GM18505 (cell line): Measurements from ENCODE around the gene KRTAP10-4.

Source experiments
- ATAC-seq: cut with Tn5 transposase; IDR thresholded peaks from one replicate; pipeline ENCODE4 v1.9.1; 2021; ENCODE audit not compliant: unreplicated experiment
- POLR2A ChIP-seq: IDR thresholded peaks from 4 replicates; pipeline ENCODE4 v1.6.1; 2011; ENCODE audit warnings: borderline replicate concordance; ENCODE audit not compliant: insufficient read depth, insufficient read length; ENCODE audit errors: extremely low read depth

The KRTAP10-4 gene

DNA sequence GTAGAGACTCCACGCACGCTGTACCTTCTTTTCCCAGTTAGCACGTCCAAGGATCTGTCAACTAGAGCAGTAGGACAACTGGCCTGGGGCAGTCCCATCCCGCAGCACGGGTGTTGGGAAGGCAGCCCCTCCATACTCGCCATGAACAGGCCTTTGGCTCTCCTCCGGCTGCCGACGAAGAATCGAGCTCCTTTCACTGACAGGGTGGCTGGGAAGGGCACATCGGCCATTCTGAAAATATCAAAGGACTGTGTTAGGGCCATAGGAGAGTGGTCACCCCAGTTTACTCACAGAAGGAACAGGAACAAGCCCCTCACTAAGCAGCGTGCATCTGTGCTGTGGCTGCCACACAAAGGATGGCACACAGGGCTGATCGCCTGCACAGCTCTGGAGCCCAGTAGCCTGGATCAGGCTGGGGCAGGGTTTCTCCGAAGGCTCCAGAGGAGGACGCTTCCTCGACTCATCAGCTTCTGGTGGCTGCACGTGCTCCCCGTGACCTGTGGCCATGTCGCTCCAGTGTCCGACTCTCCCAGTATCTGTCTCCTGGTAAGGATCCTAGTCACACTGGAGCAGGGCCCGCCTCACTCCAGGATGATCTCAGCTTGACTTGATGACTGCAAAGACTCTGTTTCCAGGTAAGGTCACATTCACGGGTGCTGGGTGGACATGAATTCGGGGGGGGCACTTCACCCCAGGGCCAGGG is 42.5 kb upstream of the KRTAP10-4 start:
- TF ChIP-seq POLR2A = no peak
- ATAC-seq = no peak

DNA sequence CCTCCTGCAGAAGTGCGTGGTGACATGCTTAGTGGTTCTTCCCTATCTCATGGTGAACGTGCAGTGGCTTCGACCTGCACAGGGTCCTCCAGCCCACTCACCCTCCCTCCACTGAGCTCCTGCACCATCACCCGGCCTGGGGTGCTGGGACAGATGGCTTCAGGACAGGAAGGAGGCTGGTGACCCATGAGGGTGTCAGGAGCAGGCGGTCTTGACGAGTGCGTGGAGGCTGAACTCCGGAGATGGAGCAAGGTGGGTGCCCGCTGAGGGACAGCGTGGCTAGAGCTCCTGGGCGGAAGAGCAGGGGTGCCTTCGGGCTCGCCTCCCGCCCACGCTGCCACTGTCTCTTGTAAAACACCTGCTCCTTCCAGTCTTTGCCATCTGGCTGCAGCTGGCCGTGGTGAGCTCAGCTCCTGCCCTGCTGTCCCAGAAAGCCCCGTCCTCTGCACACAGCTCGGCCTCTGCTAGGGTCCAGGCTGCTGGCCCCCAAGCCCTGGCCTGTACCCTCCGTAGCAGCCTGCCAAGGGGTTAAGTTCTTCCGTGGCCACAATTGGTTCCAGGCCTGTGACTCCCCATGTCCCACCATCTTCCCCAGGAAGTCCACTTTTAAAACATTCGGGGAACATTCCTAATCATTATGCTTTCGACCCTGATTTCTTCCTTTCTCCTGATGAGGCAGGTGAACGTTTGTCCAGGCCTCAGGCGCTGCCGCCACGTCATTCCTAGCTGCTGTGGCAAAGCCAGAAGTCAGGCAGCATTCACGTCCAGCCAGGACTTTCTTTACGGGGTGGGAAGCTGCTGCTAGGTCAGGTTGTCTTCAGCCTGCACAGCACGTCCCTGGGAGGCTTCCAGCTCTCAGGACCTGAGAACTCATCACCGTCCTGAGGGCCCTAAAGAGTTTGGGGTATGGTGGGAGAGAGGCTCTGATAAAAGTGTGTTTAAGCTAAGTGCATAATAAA is 41.6 kb upstream of the KRTAP10-4 start:
- TF ChIP-seq POLR2A = no peak
- no peak for ATAC-seq

DNA sequence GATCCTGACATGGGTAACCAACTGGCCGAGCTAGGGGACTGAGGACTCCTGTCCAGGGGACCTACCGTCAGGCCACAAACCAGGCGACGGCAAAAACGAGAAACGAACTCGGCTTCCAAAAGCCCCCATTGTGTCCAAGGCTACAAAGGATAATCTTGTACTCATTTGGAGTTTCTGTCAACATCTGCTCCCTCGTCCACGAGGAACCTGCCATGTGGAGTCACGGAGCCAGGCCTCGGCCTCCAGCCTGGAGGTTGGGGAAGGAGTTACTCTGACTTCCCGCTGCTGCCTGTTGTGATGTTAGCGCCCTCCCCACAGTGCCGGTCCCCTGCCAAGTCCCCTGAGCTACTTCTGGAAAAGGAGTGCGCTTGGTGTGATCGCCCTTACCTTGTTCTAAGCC is 40.8 kb upstream of the KRTAP10-4 start:
- no peak for ATAC-seq
- TF ChIP-seq POLR2A = no peak

DNA sequence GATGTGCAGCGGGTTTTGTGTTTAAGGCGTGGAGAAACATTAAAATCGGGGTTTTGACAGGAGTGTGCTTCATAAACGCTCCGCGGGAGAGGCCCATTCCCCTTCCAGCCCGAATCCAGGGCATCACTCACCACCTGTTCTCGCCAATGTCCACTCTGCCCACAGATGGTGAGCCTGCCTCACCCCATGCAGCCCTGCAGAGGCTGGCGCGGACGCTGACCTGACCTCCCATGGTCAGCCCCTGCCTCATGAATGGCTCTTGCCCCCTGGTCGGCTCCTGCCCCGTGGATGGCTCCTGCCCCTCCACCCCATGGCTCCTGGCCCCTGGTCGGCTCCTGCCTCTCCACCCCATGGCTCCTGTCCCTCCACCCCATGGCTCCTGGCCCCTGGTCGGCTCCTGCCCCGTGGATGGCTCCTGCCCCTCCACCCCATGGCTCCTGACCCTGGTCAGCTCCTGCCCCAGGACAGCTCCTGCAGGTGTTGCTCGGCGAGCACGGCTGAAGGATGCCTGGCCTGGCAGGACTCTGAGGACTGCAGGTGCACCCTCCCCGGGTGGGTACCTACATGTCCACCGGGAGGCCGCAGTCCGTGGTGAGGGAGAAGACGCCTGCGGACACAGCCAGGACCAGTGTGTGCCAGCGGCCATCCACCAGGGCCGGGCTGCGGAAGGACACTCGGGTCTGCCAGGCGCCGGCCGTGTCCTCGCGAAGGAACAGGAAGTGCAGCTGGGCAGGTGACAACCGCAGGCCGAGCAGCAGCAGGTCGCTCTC is 40.2 kb upstream of the KRTAP10-4 start:
- TF ChIP-seq POLR2A = no peak
- no peak for ATAC-seq

DNA sequence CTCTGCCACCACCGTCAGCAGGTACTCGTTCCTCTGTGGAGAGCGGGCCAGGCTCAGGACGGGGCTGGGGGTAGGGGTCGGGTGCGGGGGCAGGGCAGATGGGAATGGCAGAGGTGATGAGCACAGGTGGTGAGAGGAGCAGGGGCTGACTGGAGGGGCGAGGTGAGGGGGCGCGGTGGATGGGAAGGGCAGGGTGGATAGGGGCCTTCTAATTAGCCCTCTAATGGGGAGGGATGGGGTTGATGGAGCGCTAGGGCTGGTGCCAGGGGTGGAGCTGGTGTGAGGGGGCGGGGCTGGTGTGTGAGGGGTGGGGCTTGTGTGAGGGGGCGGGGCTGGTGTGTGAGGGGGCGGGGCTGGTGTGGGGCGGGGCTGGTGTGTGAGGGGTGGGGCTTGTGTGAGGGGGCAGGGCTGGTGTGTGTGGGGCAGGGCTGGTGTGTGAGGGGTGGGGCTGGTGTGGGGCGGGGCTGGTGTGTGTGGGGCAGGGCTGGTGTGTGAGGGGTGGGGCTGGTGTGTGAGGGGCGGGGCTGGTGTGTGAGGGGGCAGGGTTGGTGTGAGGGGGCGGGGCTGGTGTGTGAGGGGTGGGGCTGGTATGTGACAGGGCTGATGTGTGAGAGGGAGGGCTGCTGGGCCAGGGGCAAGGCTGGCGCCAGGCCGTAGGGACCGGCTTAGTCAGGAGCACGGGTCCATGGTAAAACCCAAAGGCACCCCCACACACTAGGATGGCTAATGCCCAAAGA is 39.5 kb upstream of the KRTAP10-4 start:
- ATAC-seq = no peak

DNA sequence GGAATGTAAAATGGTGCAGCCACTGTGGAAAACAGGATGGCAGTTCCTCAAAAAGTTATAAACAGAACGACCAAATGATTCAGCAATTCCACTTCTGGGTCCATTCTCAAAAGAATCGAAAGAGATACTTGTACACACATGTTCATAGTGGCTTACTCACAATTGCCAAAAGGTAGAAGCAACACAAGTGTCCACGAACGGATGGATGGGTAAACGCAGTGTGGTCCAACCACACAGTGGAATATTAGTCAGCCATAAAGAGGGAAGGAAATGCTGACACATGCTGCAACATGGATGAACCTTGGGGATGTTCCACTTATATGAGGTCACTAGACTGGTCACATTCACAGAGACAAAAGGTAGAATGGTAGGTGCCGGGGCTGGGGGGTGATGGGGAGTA is 38.8 kb upstream of the KRTAP10-4 start:
- no peak for ATAC-seq
- no peak for TF ChIP-seq POLR2A

More for the DNA sequence above, 39.5 kb upstream of the KRTAP10-4 start:
- TF ChIP-seq POLR2A = no peak

DNA sequence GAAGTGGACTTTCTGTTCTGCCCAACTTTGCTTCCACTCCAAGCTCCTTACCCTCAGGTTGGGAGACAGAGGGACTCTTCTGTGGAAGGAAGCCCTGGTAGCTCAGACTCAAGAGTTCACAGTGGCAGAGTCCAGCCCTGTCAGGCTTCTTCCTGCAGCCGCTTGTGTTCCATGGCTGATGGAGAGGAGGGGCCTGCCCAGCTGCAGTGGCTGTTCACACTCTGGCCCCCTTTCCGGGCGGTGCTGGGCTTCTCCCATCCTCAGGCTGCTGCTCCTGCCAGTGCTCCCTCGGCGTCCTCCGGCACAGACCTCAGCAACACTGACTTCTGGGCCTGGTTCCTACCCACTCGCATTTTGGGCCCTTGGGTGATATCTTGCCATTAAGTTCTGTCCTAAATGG is 37.6 kb upstream of the KRTAP10-4 start:
- no peak for ATAC-seq
- TF ChIP-seq POLR2A = no peak

DNA sequence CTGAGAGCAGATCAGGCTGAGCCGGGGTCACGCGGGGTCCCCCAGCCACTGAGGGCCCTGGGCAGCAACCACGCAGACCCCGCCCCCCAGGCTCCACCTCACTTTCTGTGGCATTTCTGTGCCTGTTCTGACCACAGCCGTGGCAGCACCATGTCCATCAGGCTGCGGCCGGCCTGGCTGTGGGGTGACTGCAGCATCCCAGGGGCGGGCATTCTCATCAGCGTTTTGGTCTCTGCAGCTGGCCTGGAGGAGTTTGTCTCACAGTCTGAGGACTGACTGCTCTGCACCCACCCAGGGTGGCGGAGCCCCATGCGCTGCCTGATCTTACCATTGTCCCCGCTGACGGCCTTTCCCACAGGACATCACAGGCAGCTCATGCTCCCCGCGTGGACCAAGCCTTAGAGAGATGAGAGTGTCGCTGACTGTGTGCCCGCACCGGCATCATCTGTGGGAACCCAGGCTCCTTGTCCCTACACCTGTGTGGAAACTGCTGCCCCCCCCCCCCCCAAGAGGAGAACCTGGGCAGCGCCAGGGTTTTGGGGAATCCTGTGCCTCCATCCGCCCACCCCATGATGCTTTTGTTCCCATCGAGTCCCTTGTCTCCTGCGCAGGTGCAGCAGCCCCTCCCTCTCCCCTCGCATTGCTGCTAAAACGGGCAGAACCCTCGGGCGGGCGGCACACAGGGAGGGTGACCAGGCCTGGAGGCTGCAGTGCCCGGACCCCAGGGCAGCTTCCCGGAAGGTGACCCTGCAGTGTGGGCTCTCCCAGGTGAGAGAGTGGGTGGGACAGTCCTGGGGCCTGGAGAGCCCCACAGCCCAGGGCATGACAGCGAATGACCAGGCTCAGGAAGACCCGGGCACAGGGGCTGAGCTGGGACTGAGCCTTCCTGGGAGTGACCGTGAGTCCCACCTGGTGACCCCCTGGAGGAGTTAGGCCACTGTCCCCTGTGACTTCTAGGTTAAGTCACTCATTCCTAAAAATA is 35.3 kb upstream of the KRTAP10-4 start:
- no peak for TF ChIP-seq POLR2A
- ATAC-seq = no peak

DNA sequence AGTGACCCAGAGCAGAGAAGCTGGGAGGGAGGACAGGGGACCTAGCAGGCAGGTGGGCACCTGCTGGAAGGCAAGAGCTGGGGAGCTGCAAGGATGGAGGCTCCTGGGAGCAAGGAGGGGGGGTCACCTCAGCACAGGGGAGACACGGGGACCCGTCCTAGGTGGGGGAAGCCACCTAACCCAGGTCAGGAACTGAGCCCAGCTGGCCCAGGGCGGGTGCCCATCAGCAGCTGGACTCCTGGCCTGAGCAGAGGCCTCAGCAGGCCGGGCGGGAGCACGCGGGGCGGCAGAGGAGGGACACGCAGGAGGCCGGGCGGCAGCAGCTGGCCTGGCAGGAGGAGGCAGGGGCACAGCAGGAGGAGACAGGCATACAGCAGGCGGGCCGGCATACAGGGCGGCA is 34.5 kb upstream of the KRTAP10-4 start:
- ATAC-seq = no peak
- TF ChIP-seq POLR2A = no peak

DNA sequence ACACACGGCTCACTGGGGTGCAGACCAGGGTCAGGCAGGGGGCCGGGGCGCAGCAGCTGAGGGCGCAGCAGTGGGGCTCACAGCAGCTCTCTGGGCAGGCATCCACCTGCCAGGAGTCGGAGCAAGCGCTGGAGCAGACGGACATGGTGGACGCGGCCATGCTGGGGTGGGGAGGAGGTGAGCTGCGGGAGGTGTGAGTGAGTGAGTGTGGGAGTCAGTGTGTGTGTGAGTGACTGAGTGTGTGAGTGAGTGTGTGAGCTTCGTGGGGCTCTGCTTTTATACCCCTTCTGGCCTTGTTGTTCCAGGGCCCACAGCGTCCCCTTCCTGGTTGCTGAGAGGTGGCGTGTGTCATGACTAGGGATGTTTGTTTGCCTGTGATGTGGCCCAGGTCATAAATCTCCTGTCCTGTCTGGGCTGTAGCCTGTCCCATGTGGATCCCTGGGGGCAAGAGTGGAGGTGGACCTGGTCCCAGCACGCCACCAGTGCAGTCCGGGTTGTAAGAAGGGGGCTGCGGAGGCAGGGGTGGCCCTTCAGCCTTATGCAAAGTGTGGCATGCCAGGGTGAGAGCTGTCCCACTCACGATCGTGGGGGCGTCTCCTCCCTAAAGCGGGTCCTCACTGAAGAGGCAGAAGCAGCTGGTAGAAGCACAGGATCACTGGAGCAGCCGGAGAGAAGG is 33.4 kb upstream of the KRTAP10-4 start, which contains the start of gene KRTAP10-1:
TSS of gene KRTAP10-1 (minus strand) at position 205 of the 676 bp plus-strand sequence. CDS start at position 160, 45 bp downstream.
- no peak for ATAC-seq
- no peak for TF ChIP-seq POLR2A

DNA sequence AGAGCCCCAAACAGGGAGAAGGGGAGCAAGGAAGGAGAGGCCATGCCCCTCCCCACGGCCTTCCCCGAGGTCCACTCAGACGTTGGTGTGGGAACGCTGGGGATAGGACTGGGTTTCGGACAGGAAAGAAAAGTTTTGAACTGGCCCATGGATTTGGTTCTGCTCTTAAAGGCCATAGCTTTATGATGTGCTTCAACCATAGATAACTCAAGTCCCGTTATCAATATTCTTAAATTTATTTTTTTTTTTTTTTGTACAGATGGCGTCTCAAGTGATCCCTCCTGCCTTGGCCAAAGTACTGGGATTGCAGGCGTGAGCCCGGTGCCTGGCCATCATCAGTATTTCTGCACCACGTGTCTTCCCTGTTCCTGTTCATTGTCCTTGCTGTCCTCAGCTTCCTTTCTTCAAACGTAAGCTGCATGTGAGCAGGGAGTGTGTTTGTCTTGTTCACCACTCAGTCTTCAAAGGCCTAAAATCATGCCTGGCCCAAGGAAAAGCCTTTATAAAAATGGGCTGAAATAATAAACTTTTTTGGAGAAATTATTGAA is 32.7 kb upstream of the KRTAP10-4 start:
- ATAC-seq = no peak
- TF ChIP-seq POLR2A = no peak
